ENCODE results near the gene NGEF.

The NGEF gene

GRCh38 chr2:233009661-233010060 lies 3.4 kb downstream of the NGEF start:
- no peaks in the 10 kb centered on the region for H3K36me3 ChIP-seq (ENCODE audit: low read length)
- no peaks in the 10 kb centered on the region for H3K9me3 ChIP-seq (ENCODE audit: insufficient read depth, low read length)
- no peaks in the 10 kb centered on the region for H3K9me2 ChIP-seq (replicated peaks; ENCODE audit: insufficient read depth, low read length)
- no peaks in the 10 kb centered on the region for H3K27me3 ChIP-seq (ENCODE audit: low read length)
- no peak overlapping the region for H3K9ac ChIP-seq (ENCODE audit: low read length)
- H2AFZ ChIP-seq (ENCODE audit: low read depth, low read length, severe bottlenecking) = no peak overlapping the region
- TF ChIP-seq CTCF (IDR thresholded peaks at IDR 0.05; ENCODE audit: insufficient read depth, low read length, poor library complexity, severe bottlenecking) (no peak), EZH2phosphoT487 (conservative IDR thresholded peaks at IDR 0.05; ENCODE audit: low read length) (no peak)
- no peaks in the 10 kb centered on the region for H3K79me2 ChIP-seq (ENCODE audit: insufficient read depth, low read length)
- no peaks in the 10 kb centered on the region for H3F3A ChIP-seq (ENCODE audit: insufficient read depth)
- no peak overlapping the region for H3K4me2 ChIP-seq (ENCODE audit: low read depth, low read length, poor library complexity, severe bottlenecking)
- no peak overlapping the region for H3K4me3 ChIP-seq (ENCODE audit: insufficient read depth, low read length, poor library complexity, severe bottlenecking)
- H4K20me1 ChIP-seq (ENCODE audit: low read depth, low read length) = no peaks in the 10 kb centered on the region
- no peak overlapping the region for H3K27ac ChIP-seq (ENCODE audit: low read depth, low read length)

GRCh38 chr2:233007739-233008138 lies 5.3 kb downstream of the NGEF start:
- TF ChIP-seq EZH2phosphoT487 (conservative IDR thresholded peaks at IDR 0.05; ENCODE audit: low read length) (no peak), CTCF (IDR thresholded peaks at IDR 0.05; ENCODE audit: insufficient read depth, low read length, poor library complexity, severe bottlenecking) (no peak)
- Histone ChIP-seq H3K27me3 (ENCODE audit: low read length) (no peaks in the 10 kb centered on the region), H2AFZ (ENCODE audit: low read depth, low read length, severe bottlenecking) (no peak overlapping the region), H3K79me2 (ENCODE audit: insufficient read depth, low read length) (no peaks in the 10 kb centered on the region), H3K9me3 (ENCODE audit: insufficient read depth, low read length) (no peaks in the 10 kb centered on the region), H4K20me1 (ENCODE audit: low read depth, low read length) (no peaks in the 10 kb centered on the region), H3K9ac (ENCODE audit: low read length) (no peak overlapping the region), H3K9me2 (replicated peaks; ENCODE audit: insufficient read depth, low read length) (no peaks in the 10 kb centered on the region), H3K36me3 (ENCODE audit: low read length) (no peaks in the 10 kb centered on the region), H3K27ac (ENCODE audit: low read depth, low read length) (no peak overlapping the region), H3F3A (ENCODE audit: insufficient read depth) (no peaks in the 10 kb centered on the region), H3K4me2 (ENCODE audit: low read depth, low read length, poor library complexity, severe bottlenecking) (no peak overlapping the region), H3K4me3 (ENCODE audit: insufficient read depth, low read length, poor library complexity, severe bottlenecking) (no peak overlapping the region)

- Histone ChIP-seq H3F3A (ENCODE audit: insufficient read depth) (no peaks in the 10 kb centered on the region), H3K27me3 (ENCODE audit: low read length) (no peaks in the 10 kb centered on the region), H3K79me2 (ENCODE audit: insufficient read depth, low read length) (no peaks in the 10 kb centered on the region), H3K9ac (ENCODE audit: low read length) (no peak overlapping the region), H2AFZ (ENCODE audit: low read depth, low read length, severe bottlenecking) (no peak overlapping the region), H3K36me3 (ENCODE audit: low read length) (no peaks in the 10 kb centered on the region), H3K9me3 (ENCODE audit: insufficient read depth, low read length) (no peaks in the 10 kb centered on the region), H3K4me2 (ENCODE audit: low read depth, low read length, poor library complexity, severe bottlenecking) (no peak overlapping the region), H4K20me1 (ENCODE audit: low read depth, low read length) (no peaks in the 10 kb centered on the region), H3K27ac (ENCODE audit: low read depth, low read length) (no peak overlapping the region), H3K4me3 (ENCODE audit: insufficient read depth, low read length, poor library complexity, severe bottlenecking) (no peak overlapping the region), H3K9me2 (replicated peaks; ENCODE audit: insufficient read depth, low read length) (no peaks in the 10 kb centered on the region)
- TF ChIP-seq CTCF (IDR thresholded peaks at IDR 0.05; ENCODE audit: insufficient read depth, low read length, poor library complexity, severe bottlenecking) (no peak), EZH2phosphoT487 (conservative IDR thresholded peaks at IDR 0.05; ENCODE audit: low read length) (no peak)
Observed at GRCh38 chr2:233007270-233007669, 5.8 kb downstream of the NGEF start.

Data from SU-DHL-6 (cell line).